Lower lobe of right lung (tissue), 2 donors: ENCODE measurements around the gene SRPK2. TPM values are rescaled to one million over a fixed set of nuclear protein-coding genes. Genes with fewer than 3 reads are reported as not detected.
A peak's percentile ranks its signal among the peaks of the same experiment; 100 is the strongest.

ENCODE experiments used
- ATAC-seq, 2 donors: fragments of 200-7000 bp; cut with Tn5 transposase; one replicate each; pipeline ENCODE4 v1.9.1; 2020 to 2022; ENCODE audit warnings: mild to moderate bottlenecking in 2 of 2, moderate library complexity in 2 of 2
- DNase-seq: peaks from one replicate; pipeline ENCODE4 v3.0.0-alpha.2; 2020
- H3K27ac ChIP-seq: fragments of 200-600 bp; one replicate; pipeline ENCODE4 v1.8.0; 2022
- H3K27me3 ChIP-seq: fragments of 200-600 bp; one replicate; pipeline ENCODE4 v1.8.0; 2022; ENCODE audit warnings: low read depth
- H3K36me3 ChIP-seq: fragments of 200-600 bp; one replicate; pipeline ENCODE4 v1.8.0; 2022; ENCODE audit warnings: mild to moderate bottlenecking
- H3K4me1 ChIP-seq: fragments of 200-600 bp; one replicate; pipeline ENCODE4 v1.8.0; 2022
- H3K4me3 ChIP-seq: fragments of 200-600 bp; one replicate; pipeline ENCODE4 v1.8.0; 2022; ENCODE audit warnings: mild to moderate bottlenecking
- H3K9me3 ChIP-seq: fragments of 200-600 bp; one replicate; pipeline ENCODE4 v1.8.0; 2022
- CTCF ChIP-seq: fragments of 200-600 bp; IDR thresholded peaks from one replicate; pipeline ENCODE4 v1.8.0; 2022; ENCODE audit warnings: antibody characterized with exemption, mild to moderate bottlenecking
- intact Hi-C: fragments of 100-400 bp; cut with DNase I; formaldehyde crosslinking; loops from one replicate; pipeline ENCODE4 v1.11.0; 2022
- total RNA-seq: library from RNA; stranded (reverse); fragmentation: NEBNext Ultra II Directional; extraction: Animal tissue kit (Norgen Biotek cat#: 25700); gene quantifications from one replicate; pipeline ENCODE4 v1.2.1, GENCODE V29; 2021
- donor health status: DM: no; HTN: yes; CAD: no; lungs with severe emphysema.

The SRPK2 gene
- total RNA-seq, 1 donor from 2014 or later: 43.2 TPM

- TF ChIP-seq CTCF: no peak
- H3K27ac ChIP-seq: no peak overlapping the region
- H3K36me3 ChIP-seq: no peaks in the 10 kb centered on the region
- DNase-seq: no peak
- no peak for ATAC-seq
- intact Hi-C loops: no loop called here
- no peaks in the 10 kb centered on the region for H3K9me3 ChIP-seq
- H3K4me3 ChIP-seq: no peak overlapping the region
- H3K27me3 ChIP-seq: no peaks in the 10 kb centered on the region
- H3K4me1 ChIP-seq: peaks cover 40% of the 10 kb centered on the region
Observed at GRCh38 chr7:105355701-105356100, 33.0 kb downstream of the SRPK2 start.

- DNase-seq: no peak
- Histone ChIP-seq H3K27me3 (no peaks in the 10 kb centered on the region), H3K9me3 (no peaks in the 10 kb centered on the region), H3K36me3 (no peaks in the 10 kb centered on the region), H3K27ac (no peak overlapping the region), H3K4me1 (peaks cover 40% of the 10 kb centered on the region), H3K4me3 (no peak overlapping the region)
- ATAC-seq: no peak
- intact Hi-C loops: no loop called here
- no peak for TF ChIP-seq CTCF
Observed at GRCh38 chr7:105354383-105354782, 34.3 kb downstream of the SRPK2 start.

- intact Hi-C loops: no loop called here
- H3K4me1 ChIP-seq: peaks cover 40% of the 10 kb centered on the region
- no peaks in the 10 kb centered on the region for H3K9me3 ChIP-seq
- no peaks in the 10 kb centered on the region for H3K36me3 ChIP-seq
- peak; percentile 44 to 59 for ATAC-seq
- no peaks in the 10 kb centered on the region for H3K27me3 ChIP-seq
- H3K4me3 ChIP-seq: no peak overlapping the region
- no peak overlapping the region for H3K27ac ChIP-seq
- TF ChIP-seq CTCF: no peak
- DNase-seq: peak; percentile 56
Observed at GRCh38 chr7:105353752-105354328, 34.9 kb downstream of the SRPK2 start.

- Histone ChIP-seq H3K36me3 (no peaks in the 10 kb centered on the region), H3K27me3 (no peaks in the 10 kb centered on the region), H3K4me3 (no peak overlapping the region), H3K27ac (peak overlapping the region; percentile 66), H3K4me1 (peaks cover 40% of the 10 kb centered on the region), H3K9me3 (no peaks in the 10 kb centered on the region)
- intact Hi-C loops: no loop called here
- ATAC-seq (no peak), DNase-seq (no peak)
- no peak for TF ChIP-seq CTCF
Observed at GRCh38 chr7:105352901-105353668, 35.6 kb downstream of the SRPK2 start.

GRCh38 chr7:105352018-105352612 is 36.6 kb downstream of the SRPK2 start:
- peak overlapping the region; percentile 66 for H3K27ac ChIP-seq
- no peaks in the 10 kb centered on the region for H3K27me3 ChIP-seq
- DNase-seq (peak; percentile 79), ATAC-seq (peak; percentile 90 to 97)
- H3K9me3 ChIP-seq: no peaks in the 10 kb centered on the region
- no peaks in the 10 kb centered on the region for H3K36me3 ChIP-seq
- no peak for TF ChIP-seq CTCF
- H3K4me1 ChIP-seq: peaks cover 45% of the 10 kb centered on the region
- intact Hi-C loops: no loop called here
- peak overlapping the region; percentile 0 for H3K4me3 ChIP-seq
